ENCODE data around the gene CLIC4.

Gene CLIC4

GRCh38 chr1:24759492-24759891 is 14.2 kb downstream of the CLIC4 start:
- no peak for TF ChIP-seq CTCF (IDR thresholded peaks at IDR 0.05; ENCODE audit: low read depth, low read length)
- H3K9me3 ChIP-seq (ENCODE audit: severe bottlenecking): no peaks in the 10 kb centered on the region
- no peak overlapping the region for H3K27ac ChIP-seq
- H3K36me3 ChIP-seq: peaks cover 8% of the 10 kb centered on the region
- DNase-seq: no peak
- no peaks in the 10 kb centered on the region for H3K27me3 ChIP-seq (ENCODE audit: insufficient read depth, low read depth, severe bottlenecking)
- H3K4me3 ChIP-seq (ENCODE audit: low read depth, low read length): no peak overlapping the region

- no peak for DNase-seq
- Histone ChIP-seq H3K27me3 (ENCODE audit: insufficient read depth, low read depth, severe bottlenecking) (no peaks in the 10 kb centered on the region), H3K27ac (no peak overlapping the region), H3K36me3 (peaks cover 8% of the 10 kb centered on the region), H3K4me3 (ENCODE audit: low read depth, low read length) (no peak overlapping the region), H3K9me3 (ENCODE audit: severe bottlenecking) (no peaks in the 10 kb centered on the region)
- TF ChIP-seq CTCF (IDR thresholded peaks at IDR 0.05; ENCODE audit: low read depth, low read length): no peak
Observed at GRCh38 chr1:24761582-24761981, 16.3 kb downstream of the CLIC4 start.

GRCh38 chr1:24762133-24762676 is 17.0 kb downstream of the CLIC4 start:
- no peak overlapping the region for H3K4me3 ChIP-seq (ENCODE audit: low read depth, low read length)
- peaks cover 5% of the 10 kb centered on the region for H3K36me3 ChIP-seq
- no peaks in the 10 kb centered on the region for H3K27me3 ChIP-seq (ENCODE audit: insufficient read depth, low read depth, severe bottlenecking)
- no peak for DNase-seq
- no peak for TF ChIP-seq CTCF (IDR thresholded peaks at IDR 0.05; ENCODE audit: low read depth, low read length)
- H3K27ac ChIP-seq: no peak overlapping the region
- no peaks in the 10 kb centered on the region for H3K9me3 ChIP-seq (ENCODE audit: severe bottlenecking)

- no peak for DNase-seq
- Histone ChIP-seq H3K27me3 (ENCODE audit: insufficient read depth, low read depth, severe bottlenecking) (no peaks in the 10 kb centered on the region), H3K4me3 (ENCODE audit: low read depth, low read length) (no peak overlapping the region), H3K9me3 (ENCODE audit: severe bottlenecking) (no peaks in the 10 kb centered on the region), H3K36me3 (no peaks in the 10 kb centered on the region; the same call in none of the 2 replicates), H3K27ac (no peak overlapping the region)
- TF ChIP-seq CTCF (IDR thresholded peaks at IDR 0.05; ENCODE audit: low read depth, low read length): no peak
Observed at GRCh38 chr1:24763671-24764070, 18.4 kb downstream of the CLIC4 start.

GRCh38 chr1:24764439-24764838 is 19.2 kb downstream of the CLIC4 start:
- no peak for TF ChIP-seq CTCF (IDR thresholded peaks at IDR 0.05; ENCODE audit: low read depth, low read length)
- DNase-seq: no peak
- Histone ChIP-seq H3K4me3 (ENCODE audit: low read depth, low read length) (no peak overlapping the region), H3K36me3 (no peaks in the 10 kb centered on the region; the same call in none of the 2 replicates), H3K9me3 (ENCODE audit: severe bottlenecking) (no peaks in the 10 kb centered on the region), H3K27ac (no peak overlapping the region), H3K27me3 (ENCODE audit: insufficient read depth, low read depth, severe bottlenecking) (no peaks in the 10 kb centered on the region)

GRCh38 chr1:24764848-24765247 is 19.6 kb downstream of the CLIC4 start:
- no peaks in the 10 kb centered on the region for H3K27me3 ChIP-seq (ENCODE audit: insufficient read depth, low read depth, severe bottlenecking)
- H3K27ac ChIP-seq: no peak overlapping the region

More at GRCh38 chr1:24764848-24765247, 19.6 kb downstream of the CLIC4 start:
- no peak for DNase-seq
- no peak overlapping the region for H3K4me3 ChIP-seq (ENCODE audit: low read depth, low read length)
- no peaks in the 10 kb centered on the region; the same call in none of the 2 replicates for H3K36me3 ChIP-seq
- TF ChIP-seq CTCF (IDR thresholded peaks at IDR 0.05; ENCODE audit: low read depth, low read length): no peak
- no peaks in the 10 kb centered on the region for H3K9me3 ChIP-seq (ENCODE audit: severe bottlenecking)

Measured in WERI-Rb-1 (cell line).